SK-N-SH treated with all-trans-retinoic acid at 6 μM for 48 hours (cell line): ENCODE measurements around the gene GRIK3.

Source experiments
- ATAC-seq: fragments of 200-7000 bp; cut with Tn5 transposase; 3 replicates; pipeline ENCODE4 v1.9.1; 2020; ENCODE audit warnings: mild to moderate bottlenecking, moderate library complexity
- ARNTL ChIP-seq: fragments of 450-650 bp; formaldehyde crosslinking; IDR thresholded peaks from 2 replicates; pipeline ENCODE4 v1.5.0; 2020; ENCODE audit warnings: low read depth, mild to moderate bottlenecking, moderate library complexity, borderline replicate concordance
- BACH2 ChIP-seq: fragments of 250-450 bp; sonication (Bioruptor Pico); IDR thresholded peaks from 2 replicates; pipeline ENCODE4 v1.9.0; 2021; ENCODE audit warnings: mild to moderate bottlenecking, borderline replicate concordance
- GLIS3 ChIP-seq: fragments of 250-450 bp; sonication (Bioruptor Pico); IDR thresholded peaks from 2 replicates; pipeline ENCODE4 v1.5.0; 2020; ENCODE audit warnings: mild to moderate bottlenecking, moderate library complexity
- PPARA ChIP-seq: fragments of 250-450 bp; sonication (Bioruptor Pico); IDR thresholded peaks from 2 replicates; pipeline ENCODE4 v1.5.0; 2020; ENCODE audit warnings: mild to moderate bottlenecking, borderline replicate concordance
- RARB ChIP-seq: fragments of 250-450 bp; sonication (Bioruptor Pico); IDR thresholded peaks from 2 replicates; pipeline ENCODE4 v1.8.0; 2021; ENCODE audit warnings: mild to moderate bottlenecking, moderate library complexity
- SNAI2 ChIP-seq: fragments of 250-450 bp; sonication (Bioruptor Pico); IDR thresholded peaks from 2 replicates; pipeline ENCODE4 v1.5.0; 2020; ENCODE audit warnings: mild to moderate bottlenecking, moderate library complexity
- TCF4 ChIP-seq: fragments of 250-450 bp; sonication (Bioruptor Pico); IDR thresholded peaks from 2 replicates; pipeline ENCODE4 v1.8.0; 2021; ENCODE audit warnings: mild to moderate bottlenecking, moderate library complexity, borderline replicate concordance
- TOX ChIP-seq: fragments of 250-450 bp; sonication (Bioruptor Pico); IDR thresholded peaks from 2 replicates; pipeline ENCODE4 v1.8.0; 2021; ENCODE audit warnings: mild to moderate bottlenecking, moderate library complexity, borderline replicate concordance
- TSHZ2 ChIP-seq: fragments of 250-450 bp; sonication (Bioruptor Pico); IDR thresholded peaks from 2 replicates; pipeline ENCODE4 v1.5.0; 2020; ENCODE audit warnings: mild to moderate bottlenecking, moderate library complexity
- ZC3H10 ChIP-seq: fragments of 250-450 bp; sonication (Bioruptor Pico); IDR thresholded peaks from 2 replicates; pipeline ENCODE4 v1.5.1; 2021; ENCODE audit warnings: mild to moderate bottlenecking, moderate library complexity
- ZNF8 ChIP-seq: fragments of 450-650 bp; formaldehyde crosslinking; IDR thresholded peaks from 2 replicates; pipeline ENCODE4 v1.5.0; 2020; ENCODE audit warnings: mild to moderate bottlenecking, moderate library complexity
- TF ChIP-seq, protein P1 (sequence below): fragments of 250-450 bp; sonication (Bioruptor Pico); IDR thresholded peaks from 2 replicates; pipeline ENCODE4 v1.8.0; 2020; ENCODE audit warnings: mild to moderate bottlenecking, moderate library complexity, borderline replicate concordance
- TF ChIP-seq, protein P2 (sequence below): fragments of 250-450 bp; sonication (Bioruptor Pico); IDR thresholded peaks from 2 replicates; pipeline ENCODE4 v1.8.0; 2021; ENCODE audit warnings: low read depth, mild to moderate bottlenecking, moderate library complexity, borderline replicate concordance
- TF ChIP-seq, protein P3 (sequence below): fragments of 250-450 bp; sonication (Bioruptor Pico); IDR thresholded peaks from 2 replicates; pipeline ENCODE4 v1.5.1; 2020; ENCODE audit warnings: low read depth, mild to moderate bottlenecking, moderate library complexity
- TF ChIP-seq, protein P4 (sequence below): fragments of 250-450 bp; sonication (Bioruptor Pico); IDR thresholded peaks from 2 replicates; pipeline ENCODE4 v1.5.1; 2021; ENCODE audit warnings: mild to moderate bottlenecking, moderate library complexity

GRIK3 gene

DNA sequence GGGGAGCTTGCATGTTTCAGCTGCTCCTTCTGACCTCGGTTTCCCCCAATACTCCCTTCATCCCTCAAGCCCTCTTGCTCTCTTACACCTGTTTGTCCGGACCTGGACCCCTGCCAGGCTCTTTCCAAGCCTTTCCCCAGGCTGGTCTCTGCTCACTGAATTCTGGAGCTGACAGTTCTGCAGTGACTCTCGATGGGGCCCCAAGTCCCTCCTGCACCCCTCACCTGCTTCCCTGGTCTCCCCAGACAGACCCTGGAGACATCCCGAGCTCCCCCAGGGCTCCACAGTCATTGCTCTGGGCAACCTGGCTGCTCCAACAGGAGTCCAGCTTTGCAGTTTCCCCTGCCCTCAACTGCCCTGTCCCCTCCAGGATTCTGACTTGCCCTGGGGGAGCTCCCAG is 198.6 kb downstream of the GRIK3 start:
- TF ChIP-seq ZNF8 (CRISPR knock-in tag), result no peak
- no peak for TF ChIP-seq ZC3H10
- no peak for TF ChIP-seq ARNTL
- TF ChIP-seq BACH2 (CRISPR knock-in tag), result no peak
- TF ChIP-seq, all 23 proteins: peak for 0
- no peak for ATAC-seq

- ATAC-seq, result no peak
- no peak for TF ChIP-seq BACH2 (CRISPR knock-in tag)
- TF ChIP-seq, protein P1, sequence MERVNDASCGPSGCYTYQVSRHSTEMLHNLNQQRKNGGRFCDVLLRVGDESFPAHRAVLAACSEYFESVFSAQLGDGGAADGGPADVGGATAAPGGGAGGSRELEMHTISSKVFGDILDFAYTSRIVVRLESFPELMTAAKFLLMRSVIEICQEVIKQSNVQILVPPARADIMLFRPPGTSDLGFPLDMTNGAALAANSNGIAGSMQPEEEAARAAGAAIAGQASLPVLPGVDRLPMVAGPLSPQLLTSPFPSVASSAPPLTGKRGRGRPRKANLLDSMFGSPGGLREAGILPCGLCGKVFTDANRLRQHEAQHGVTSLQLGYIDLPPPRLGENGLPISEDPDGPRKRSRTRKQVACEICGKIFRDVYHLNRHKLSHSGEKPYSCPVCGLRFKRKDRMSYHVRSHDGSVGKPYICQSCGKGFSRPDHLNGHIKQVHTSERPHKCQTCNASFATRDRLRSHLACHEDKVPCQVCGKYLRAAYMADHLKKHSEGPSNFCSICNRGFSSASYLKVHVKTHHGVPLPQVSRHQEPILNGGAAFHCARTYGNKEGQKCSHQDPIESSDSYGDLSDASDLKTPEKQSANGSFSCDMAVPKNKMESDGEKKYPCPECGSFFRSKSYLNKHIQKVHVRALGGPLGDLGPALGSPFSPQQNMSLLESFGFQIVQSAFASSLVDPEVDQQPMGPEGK, result no peak
- no peak for TF ChIP-seq SNAI2 (CRISPR knock-in tag)
- TF ChIP-seq PPARA (CRISPR knock-in tag), result no peak
- TF ChIP-seq TCF4 (CRISPR knock-in tag), result no peak
- TF ChIP-seq, all 23 proteins: peak for 0
Measured at GRCh38 chr1:36835017-36835695, 199.2 kb downstream of the GRIK3 start.

GRCh38 chr1:36834586-36834985 is 199.7 kb downstream of the GRIK3 start:
- TF ChIP-seq ZNF8 (CRISPR knock-in tag), result no peak
- TF ChIP-seq GLIS3, result no peak
- no peak for TF ChIP-seq BACH2 (CRISPR knock-in tag)
- TF ChIP-seq TCF4 (CRISPR knock-in tag), result no peak
- TF ChIP-seq, protein P2, sequence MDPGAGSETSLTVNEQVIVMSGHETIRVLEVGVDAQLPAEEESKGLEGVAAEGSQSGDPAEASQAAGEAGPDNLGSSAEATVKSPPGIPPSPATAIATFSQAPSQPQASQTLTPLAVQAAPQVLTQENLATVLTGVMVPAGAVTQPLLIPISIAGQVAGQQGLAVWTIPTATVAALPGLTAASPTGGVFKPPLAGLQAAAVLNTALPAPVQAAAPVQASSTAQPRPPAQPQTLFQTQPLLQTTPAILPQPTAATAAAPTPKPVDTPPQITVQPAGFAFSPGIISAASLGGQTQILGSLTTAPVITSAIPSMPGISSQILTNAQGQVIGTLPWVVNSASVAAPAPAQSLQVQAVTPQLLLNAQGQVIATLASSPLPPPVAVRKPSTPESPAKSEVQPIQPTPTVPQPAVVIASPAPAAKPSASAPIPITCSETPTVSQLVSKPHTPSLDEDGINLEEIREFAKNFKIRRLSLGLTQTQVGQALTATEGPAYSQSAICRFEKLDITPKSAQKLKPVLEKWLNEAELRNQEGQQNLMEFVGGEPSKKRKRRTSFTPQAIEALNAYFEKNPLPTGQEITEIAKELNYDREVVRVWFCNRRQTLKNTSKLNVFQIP (CRISPR knock-in tag), result no peak
- TF ChIP-seq TOX (CRISPR knock-in tag), result no peak
- TF ChIP-seq ARNTL, result no peak
- no peak for ATAC-seq

- ATAC-seq, result no peak
- TF ChIP-seq, protein P2 (CRISPR knock-in tag), result no peak
- TF ChIP-seq, protein P3, sequence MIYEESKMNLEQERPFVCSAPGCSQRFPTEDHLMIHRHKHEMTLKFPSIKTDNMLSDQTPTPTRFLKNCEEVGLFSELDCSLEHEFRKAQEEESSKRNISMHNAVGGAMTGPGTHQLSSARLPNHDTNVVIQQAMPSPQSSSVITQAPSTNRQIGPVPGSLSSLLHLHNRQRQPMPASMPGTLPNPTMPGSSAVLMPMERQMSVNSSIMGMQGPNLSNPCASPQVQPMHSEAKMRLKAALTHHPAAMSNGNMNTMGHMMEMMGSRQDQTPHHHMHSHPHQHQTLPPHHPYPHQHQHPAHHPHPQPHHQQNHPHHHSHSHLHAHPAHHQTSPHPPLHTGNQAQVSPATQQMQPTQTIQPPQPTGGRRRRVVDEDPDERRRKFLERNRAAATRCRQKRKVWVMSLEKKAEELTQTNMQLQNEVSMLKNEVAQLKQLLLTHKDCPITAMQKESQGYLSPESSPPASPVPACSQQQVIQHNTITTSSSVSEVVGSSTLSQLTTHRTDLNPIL (CRISPR knock-in tag), result no peak
- TF ChIP-seq, protein P4, sequence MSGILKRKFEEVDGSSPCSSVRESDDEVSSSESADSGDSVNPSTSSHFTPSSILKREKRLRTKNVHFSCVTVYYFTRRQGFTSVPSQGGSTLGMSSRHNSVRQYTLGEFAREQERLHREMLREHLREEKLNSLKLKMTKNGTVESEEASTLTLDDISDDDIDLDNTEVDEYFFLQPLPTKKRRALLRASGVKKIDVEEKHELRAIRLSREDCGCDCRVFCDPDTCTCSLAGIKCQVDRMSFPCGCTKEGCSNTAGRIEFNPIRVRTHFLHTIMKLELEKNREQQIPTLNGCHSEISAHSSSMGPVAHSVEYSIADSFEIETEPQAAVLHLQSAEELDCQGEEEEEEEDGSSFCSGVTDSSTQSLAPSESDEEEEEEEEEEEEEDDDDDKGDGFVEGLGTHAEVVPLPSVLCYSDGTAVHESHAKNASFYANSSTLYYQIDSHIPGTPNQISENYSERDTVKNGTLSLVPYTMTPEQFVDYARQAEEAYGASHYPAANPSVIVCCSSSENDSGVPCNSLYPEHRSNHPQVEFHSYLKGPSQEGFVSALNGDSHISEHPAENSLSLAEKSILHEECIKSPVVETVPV (CRISPR knock-in tag), result no peak
- TF ChIP-seq, protein P1, result no peak
- TF ChIP-seq TSHZ2 (CRISPR knock-in tag) (no peak), PPARA (CRISPR knock-in tag) (no peak), TCF4 (CRISPR knock-in tag) (no peak), RARB (CRISPR knock-in tag) (no peak)
Measured at GRCh38 chr1:36831186-36831810, 203.0 kb downstream of the GRIK3 start.
